NCI-H1417 treated with DMSO at 0.1 percent for 48 hours (cell line): ENCODE data around the gene SSR2.
"Not testable (repeated sequence)": the region's sequence is repeated elsewhere in the genome, so short reads cannot be mapped to it uniquely, and the experiment has no call there.

Experiments
- DNase-seq: peaks from one replicate; lab custom pipeline; 2025; lab: John Stamatoyannopoulos, UW

Gene SSR2

GRCh38 chr1:156048663-156049258 lies 28.0 kb upstream of the SSR2 start:
- no peak for DNase-seq

DNA sequence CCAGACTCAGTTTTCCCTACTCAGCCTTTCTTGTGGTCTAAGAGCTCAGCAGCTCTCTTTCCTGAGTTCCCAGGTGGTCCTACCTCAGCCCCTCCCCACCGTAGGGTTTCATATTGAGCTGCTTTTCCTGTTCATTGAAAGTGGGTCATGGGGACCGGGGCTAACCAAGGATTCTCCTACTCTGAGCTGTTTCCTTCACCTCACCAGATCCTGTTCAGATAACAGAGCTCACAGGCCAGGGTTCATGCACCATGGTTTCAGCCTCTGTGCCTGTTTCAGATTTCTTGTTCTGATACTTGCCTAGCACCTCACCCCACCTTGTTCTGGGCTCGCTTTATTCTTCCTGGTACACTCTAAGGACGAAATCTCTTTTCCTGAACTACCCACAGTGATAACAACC lies 24.3 kb upstream of the SSR2 start:
- no peak for DNase-seq

- no peak for DNase-seq
Observed at GRCh38 chr1:156042828-156043227, 22.1 kb upstream of the SSR2 start.

DNA sequence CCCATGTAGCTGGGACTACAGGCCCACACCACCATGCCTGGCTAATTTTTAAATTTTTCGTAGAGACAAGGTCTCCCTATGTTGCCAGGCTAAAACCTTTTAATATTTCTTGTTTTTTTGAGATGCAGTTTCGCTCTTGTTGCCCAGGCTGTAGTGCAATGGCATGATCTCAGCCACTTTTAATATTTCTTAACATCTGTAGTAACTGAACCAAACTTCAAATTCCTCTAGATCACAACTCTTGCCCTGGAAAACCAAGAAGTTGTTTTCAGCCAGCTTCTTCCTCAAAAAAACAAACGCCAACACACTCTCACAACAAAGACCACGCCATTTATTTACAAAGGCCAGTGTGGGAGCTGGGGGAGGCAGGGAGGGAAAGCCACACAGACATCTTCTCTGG lies 14.2 kb upstream of the SSR2 start:
- DNase-seq = not testable (repeated sequence)

- DNase-seq = no peak
Observed at GRCh38 chr1:156033011-156033410, 12.3 kb upstream of the SSR2 start.

DNA sequence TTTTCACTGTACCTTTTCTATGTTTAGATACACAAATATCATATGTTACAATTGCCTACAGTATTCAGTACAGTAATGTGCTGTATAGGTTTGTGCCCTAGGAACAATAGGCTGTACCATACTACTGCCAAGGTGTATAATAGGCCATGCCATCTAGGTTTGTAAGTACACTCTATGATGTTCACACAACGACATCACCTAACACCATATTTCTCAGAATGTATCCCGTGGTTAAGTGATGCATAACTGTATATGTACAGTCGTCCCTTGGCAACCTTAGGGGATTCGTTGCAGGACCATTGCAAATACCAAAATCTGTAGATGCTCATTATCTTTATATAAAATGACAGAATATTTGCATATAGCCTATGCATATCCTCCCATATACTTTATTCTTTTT lies 5.8 kb upstream of the SSR2 start:
- no peak for DNase-seq

DNA sequence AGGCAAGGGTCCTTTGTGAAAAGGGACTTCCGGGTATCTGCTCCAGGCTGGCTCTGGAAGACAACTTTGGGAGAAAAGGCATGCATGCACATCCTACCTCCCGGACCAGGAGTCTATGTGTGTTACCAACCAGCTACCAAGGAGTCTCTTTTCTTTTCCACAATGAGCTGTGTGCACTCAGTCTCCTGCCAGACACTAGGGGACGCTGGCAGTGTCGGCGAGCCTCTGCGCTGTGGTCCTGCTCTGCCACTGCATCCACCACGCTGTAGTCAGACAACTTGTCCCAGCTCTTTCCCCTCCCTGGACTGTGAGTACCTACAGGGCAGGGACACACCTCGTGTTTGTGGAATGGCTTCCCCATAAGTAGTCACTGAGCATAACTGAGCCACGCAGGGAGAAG lies 5.1 kb upstream of the SSR2 start:
- no peak for DNase-seq

GRCh38 chr1:156024801-156025200 lies 4.0 kb upstream of the SSR2 start:
- DNase-seq = no peak

- DNase-seq = no peak
Observed at GRCh38 chr1:156021954-156022353, 1.2 kb upstream of the SSR2 start.

GRCh38 chr1:156021093-156021428 lies 310 bp upstream of the SSR2 start:
- DNase-seq = no peak

DNA sequence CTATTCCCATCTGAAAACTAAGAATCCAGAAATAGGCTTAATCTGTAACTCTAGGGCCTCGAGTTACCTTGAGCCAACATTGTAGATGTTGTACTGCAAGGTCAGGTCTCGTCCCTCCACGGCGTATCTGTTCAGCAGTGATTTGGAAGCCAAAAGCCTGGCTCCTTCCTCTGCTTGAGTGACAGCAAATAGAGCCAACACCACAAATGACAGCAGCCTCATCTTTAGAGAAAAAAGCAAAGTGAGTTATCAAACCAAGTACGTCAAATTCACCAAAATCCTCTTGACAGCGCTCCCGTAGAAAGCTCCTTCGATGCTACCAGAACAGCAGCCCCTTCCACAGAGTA lies 832 bp downstream of the SSR2 start:
- no peak for DNase-seq

GRCh38 chr1:156014829-156015228 lies 5.9 kb downstream of the SSR2 start:
- DNase-seq = no peak

- DNase-seq = no peak
Observed at GRCh38 chr1:156012051-156012817, 8.5 kb downstream of the SSR2 start.

GRCh38 chr1:156009404-156009803 lies 11.3 kb downstream of the SSR2 start:
- DNase-seq = no peak

GRCh38 chr1:156006666-156007376 lies 13.9 kb downstream of the SSR2 start:
- DNase-seq = no peak

DNA sequence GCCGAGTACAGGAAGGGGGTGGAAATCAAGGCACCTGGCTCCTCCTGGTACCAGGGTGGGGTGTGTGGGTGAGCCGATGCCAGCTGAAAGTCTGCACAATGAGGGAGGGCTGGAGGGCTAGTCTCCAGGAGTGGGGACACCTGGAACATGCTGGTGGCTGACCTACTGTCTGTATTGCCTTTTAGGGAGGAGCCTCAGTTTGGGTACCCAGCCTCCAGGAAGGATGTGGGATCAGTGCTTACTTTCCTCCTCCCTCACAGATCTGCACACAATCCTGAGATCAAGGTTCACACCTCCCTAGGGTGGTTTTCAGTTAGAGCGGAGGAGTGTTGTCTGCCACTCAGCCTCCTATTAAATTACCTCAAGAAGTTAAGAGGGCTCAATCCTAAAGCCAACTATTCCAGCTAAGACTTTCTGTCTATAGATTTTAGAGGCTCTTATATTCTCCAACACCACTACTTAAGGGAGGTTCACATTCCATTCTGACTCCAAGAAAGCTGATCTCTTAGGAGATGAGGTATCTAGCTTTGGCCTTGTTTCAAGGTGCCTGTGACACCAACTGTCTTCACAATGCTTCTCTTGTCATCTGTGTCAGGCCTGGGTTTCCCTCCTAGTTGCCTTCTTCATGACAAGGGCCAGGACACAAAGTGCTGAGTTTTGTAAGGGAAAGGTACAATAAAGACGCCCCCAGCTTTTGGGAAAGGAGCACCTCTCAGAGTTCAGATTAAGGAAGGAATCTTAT lies 15.7 kb downstream of the SSR2 start:
- DNase-seq = no peak

GRCh38 chr1:156003923-156004188 lies 16.9 kb downstream of the SSR2 start:
- DNase-seq = no peak

- no peak for DNase-seq
Observed at GRCh38 chr1:156002188-156002911, 18.4 kb downstream of the SSR2 start.

- no peak for DNase-seq
Observed at GRCh38 chr1:156001662-156002171, 19.0 kb downstream of the SSR2 start.

GRCh38 chr1:156001021-156001661 lies 19.6 kb downstream of the SSR2 start:
- no peak for DNase-seq

- DNase-seq = no peak
Observed at GRCh38 chr1:155999964-156000363, 20.8 kb downstream of the SSR2 start.

DNA sequence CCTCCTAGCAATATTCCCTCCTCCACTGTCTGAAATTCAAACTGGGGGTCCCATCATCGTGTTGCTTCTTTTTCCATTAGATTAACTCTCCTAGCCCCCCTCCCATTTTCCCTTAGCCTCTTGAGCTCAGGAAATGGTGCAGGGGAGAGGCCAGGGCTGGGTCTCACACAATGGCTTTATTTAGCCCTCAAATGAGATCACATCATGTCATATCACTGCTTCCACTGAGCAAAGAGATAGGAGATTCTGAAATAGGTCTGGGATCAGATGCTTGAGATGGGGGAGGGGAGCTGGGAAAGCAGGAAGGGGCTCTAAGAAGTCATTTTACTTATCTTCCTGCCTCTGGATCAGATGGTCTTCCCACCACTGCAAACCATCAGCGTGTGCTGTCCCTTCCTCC lies 24.6 kb downstream of the SSR2 start:
- DNase-seq = no peak
